SK-N-SH treated with all-trans-retinoic acid at 6 μM for 48 hours (cell line): Measurements from ENCODE around the gene CALHM1.

Source experiments
- ARNTL ChIP-seq: fragments of 450-650 bp; formaldehyde crosslinking; IDR thresholded peaks from 2 replicates; pipeline ENCODE4 v1.5.0; 2020; ENCODE audit warnings: low read depth, mild to moderate bottlenecking, moderate library complexity, borderline replicate concordance
- CREB5 ChIP-seq: fragments of 250-450 bp; sonication (Bioruptor Pico); IDR thresholded peaks from 2 replicates; pipeline ENCODE4 v1.5.1; 2020; ENCODE audit warnings: low read depth, mild to moderate bottlenecking, moderate library complexity
- CSDC2 ChIP-seq: fragments of 250-450 bp; sonication (Bioruptor Pico); IDR thresholded peaks from 2 replicates; pipeline ENCODE4 v1.5.0; 2020; ENCODE audit warnings: mild to moderate bottlenecking, moderate library complexity
- GLIS3 ChIP-seq: fragments of 250-450 bp; sonication (Bioruptor Pico); IDR thresholded peaks from 2 replicates; pipeline ENCODE4 v1.5.0; 2020; ENCODE audit warnings: mild to moderate bottlenecking, moderate library complexity
- OSR1 ChIP-seq: fragments of 250-450 bp; sonication (Bioruptor Pico); IDR thresholded peaks from 2 replicates; pipeline ENCODE4 v1.8.0; 2022; ENCODE audit warnings: moderate library complexity, mild to moderate bottlenecking, inconsistent platforms
- TCF4 ChIP-seq: fragments of 250-450 bp; sonication (Bioruptor Pico); IDR thresholded peaks from 2 replicates; pipeline ENCODE4 v1.8.0; 2021; ENCODE audit warnings: mild to moderate bottlenecking, moderate library complexity, borderline replicate concordance
- ZFP3 ChIP-seq: fragments of 250-450 bp; sonication (Bioruptor Pico); IDR thresholded peaks from 2 replicates; pipeline ENCODE4 v1.5.0; 2020; ENCODE audit warnings: mild to moderate bottlenecking, moderate library complexity
- ZFP30 ChIP-seq: fragments of 450-650 bp; formaldehyde crosslinking; IDR thresholded peaks from 2 replicates; pipeline ENCODE4 v1.5.0; 2022; ENCODE audit warnings: mild to moderate bottlenecking, moderate library complexity
- ZNF8 ChIP-seq: fragments of 450-650 bp; formaldehyde crosslinking; IDR thresholded peaks from 2 replicates; pipeline ENCODE4 v1.5.0; 2020; ENCODE audit warnings: mild to moderate bottlenecking, moderate library complexity
- TF ChIP-seq, protein P1 (sequence below): fragments of 250-450 bp; sonication (Bioruptor Pico); IDR thresholded peaks from 2 replicates; pipeline ENCODE4 v1.8.0; 2020; ENCODE audit warnings: mild to moderate bottlenecking, moderate library complexity, borderline replicate concordance

- TF ChIP-seq, protein P1, sequence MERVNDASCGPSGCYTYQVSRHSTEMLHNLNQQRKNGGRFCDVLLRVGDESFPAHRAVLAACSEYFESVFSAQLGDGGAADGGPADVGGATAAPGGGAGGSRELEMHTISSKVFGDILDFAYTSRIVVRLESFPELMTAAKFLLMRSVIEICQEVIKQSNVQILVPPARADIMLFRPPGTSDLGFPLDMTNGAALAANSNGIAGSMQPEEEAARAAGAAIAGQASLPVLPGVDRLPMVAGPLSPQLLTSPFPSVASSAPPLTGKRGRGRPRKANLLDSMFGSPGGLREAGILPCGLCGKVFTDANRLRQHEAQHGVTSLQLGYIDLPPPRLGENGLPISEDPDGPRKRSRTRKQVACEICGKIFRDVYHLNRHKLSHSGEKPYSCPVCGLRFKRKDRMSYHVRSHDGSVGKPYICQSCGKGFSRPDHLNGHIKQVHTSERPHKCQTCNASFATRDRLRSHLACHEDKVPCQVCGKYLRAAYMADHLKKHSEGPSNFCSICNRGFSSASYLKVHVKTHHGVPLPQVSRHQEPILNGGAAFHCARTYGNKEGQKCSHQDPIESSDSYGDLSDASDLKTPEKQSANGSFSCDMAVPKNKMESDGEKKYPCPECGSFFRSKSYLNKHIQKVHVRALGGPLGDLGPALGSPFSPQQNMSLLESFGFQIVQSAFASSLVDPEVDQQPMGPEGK (CRISPR knock-in tag) = no peak
- TF ChIP-seq ZFP3 (no peak), CSDC2 (CRISPR knock-in tag) (no peak), ZNF8 (CRISPR knock-in tag) (no peak), ARNTL (no peak), ZFP30 (CRISPR knock-in tag) (no peak), CREB5 (CRISPR knock-in tag) (no peak), OSR1 (CRISPR knock-in tag) (no peak), GLIS3 (CRISPR knock-in tag) (no peak), TCF4 (CRISPR knock-in tag) (no peak)
Measured at GRCh38 chr10:103499881-103500280, 41.2 kb upstream of the CALHM1 start.
